Measurements from ENCODE around the gene ETFB.

ETFB gene

GRCh38 chr19:51391073-51391611 is 25.0 kb upstream of the ETFB start:
- no peak for TF ChIP-seq CTBP1 (IDR thresholded peaks at IDR 0.05; ENCODE audit: borderline replicate concordance)
- no peak for TF ChIP-seq FOXK2 (IDR thresholded peaks at IDR 0.05)
- TF ChIP-seq TARDBP (IDR thresholded peaks at IDR 0.05), result no peak
- no peak for TF ChIP-seq SP1 (IDR thresholded peaks at IDR 0.05)
- TF ChIP-seq HDGF (IDR thresholded peaks at IDR 0.05; ENCODE audit: borderline replicate concordance), result no peak
- TF ChIP-seq BHLHE40 (IDR thresholded peaks at IDR 0.05; ENCODE audit: borderline replicate concordance), result no peak
- no peak for TF ChIP-seq SUZ12 (IDR thresholded peaks at IDR 0.05)
- no peak for TF ChIP-seq ARNT (IDR thresholded peaks at IDR 0.05)
- no peak for TF ChIP-seq FOXA1 (IDR thresholded peaks at IDR 0.05)
- TF ChIP-seq NFRKB (IDR thresholded peaks at IDR 0.05), result no peak
- TF ChIP-seq LEF1 (IDR thresholded peaks at IDR 0.05; ENCODE audit: borderline replicate concordance), result no peak
- POLR2A ChIA-PET, result interaction anchor here (0.9 kb wide), 1 partner anchor 23 kb away, joined by 4 read pairs; no protein-coding TSS in a partner anchor
- DNase-seq (ENCODE audit: extremely low spot score), result no peak
- CTCF ChIA-PET, result no interaction called here

- no peak for DNase-seq (ENCODE audit: extremely low spot score)
- POLR2A ChIA-PET, result no interaction called here
- CTCF ChIA-PET, result interaction anchor here (0.6 kb wide), 1 partner anchor 117 kb away, joined by 3 read pairs; no protein-coding TSS in a partner anchor
These were observed 23.0 kb upstream of the ETFB start for GRCh38 chr19:51389143-51389542.

DNA sequence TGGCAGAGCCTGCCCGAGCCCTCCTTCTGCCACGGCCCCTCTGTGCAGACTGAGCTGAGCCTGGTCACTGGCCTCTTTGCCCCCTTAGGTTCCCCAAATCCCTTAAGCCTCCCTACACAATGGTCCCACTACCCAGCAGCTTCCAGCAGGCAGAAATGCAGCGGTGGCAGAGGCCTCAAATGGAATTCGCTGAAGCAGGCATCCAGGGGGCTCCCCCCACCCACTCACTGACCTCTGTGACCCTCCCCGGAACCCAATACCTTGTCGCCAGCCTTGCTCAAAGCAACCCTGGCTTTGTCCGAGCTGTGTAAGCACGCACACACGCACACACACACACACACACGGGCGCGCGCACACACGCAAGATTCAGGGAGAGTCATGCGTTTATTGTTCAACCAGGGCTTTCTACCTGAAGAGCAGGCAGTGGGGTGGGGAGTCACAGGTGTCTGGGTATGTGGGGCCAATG is 21.8 kb upstream of the ETFB start, which contains the start of gene LIM2:
Gene LIM2 (minus strand): TSS at position 51 of the 466 bp plus-strand sequence. CDS start 531 bp downstream, outside the sequence.
- POLR2A ChIA-PET, result no interaction called here

More at GRCh38 chr19:51389143-51389542, 23.0 kb upstream of the ETFB start:
- TF ChIP-seq BHLHE40 (IDR thresholded peaks at IDR 0.05; ENCODE audit: borderline replicate concordance), result no peak
- no peak for TF ChIP-seq CTBP1 (IDR thresholded peaks at IDR 0.05; ENCODE audit: borderline replicate concordance)
- TF ChIP-seq TARDBP (IDR thresholded peaks at IDR 0.05), result no peak
- TF ChIP-seq NFRKB (IDR thresholded peaks at IDR 0.05), result no peak
- no peak for TF ChIP-seq FOXK2 (IDR thresholded peaks at IDR 0.05)
- no peak for TF ChIP-seq FOXM1 (IDR thresholded peaks at IDR 0.05; ENCODE audit: borderline replicate concordance)
- TF ChIP-seq HDGF (IDR thresholded peaks at IDR 0.05; ENCODE audit: borderline replicate concordance), result no peak
- no peak for TF ChIP-seq SP1 (IDR thresholded peaks at IDR 0.05)

GRCh38 chr19:51386882-51387520 is 20.8 kb upstream of the ETFB start:
- CTCF ChIA-PET, result no interaction called here
- DNase-seq (ENCODE audit: extremely low spot score), result no peak
- no peak for TF ChIP-seq FOXM1 (IDR thresholded peaks at IDR 0.05; ENCODE audit: borderline replicate concordance)
- no peak for TF ChIP-seq FOXA1 (IDR thresholded peaks at IDR 0.05)
- no peak for TF ChIP-seq ELF4 (IDR thresholded peaks at IDR 0.05)
- TF ChIP-seq BHLHE40 (IDR thresholded peaks at IDR 0.05; ENCODE audit: borderline replicate concordance), result no peak
- no peak for TF ChIP-seq FOXK2 (IDR thresholded peaks at IDR 0.05)
- TF ChIP-seq LEF1 (IDR thresholded peaks at IDR 0.05; ENCODE audit: borderline replicate concordance), result no peak
- no peak for TF ChIP-seq PKNOX1 (IDR thresholded peaks at IDR 0.05)
- TF ChIP-seq CTBP1 (IDR thresholded peaks at IDR 0.05; ENCODE audit: borderline replicate concordance), result no peak
- no peak for TF ChIP-seq SP1 (IDR thresholded peaks at IDR 0.05)
- no peak for TF ChIP-seq TARDBP (IDR thresholded peaks at IDR 0.05)
- no peak for TF ChIP-seq L3MBTL2 (conservative IDR thresholded peaks at IDR 0.05)
- TF ChIP-seq ARNT (IDR thresholded peaks at IDR 0.05), result no peak
- no peak for TF ChIP-seq SUZ12 (IDR thresholded peaks at IDR 0.05)
- TF ChIP-seq ZNF384 (IDR thresholded peaks at IDR 0.05), result no peak
- no peak for TF ChIP-seq HDGF (IDR thresholded peaks at IDR 0.05; ENCODE audit: borderline replicate concordance)
- no peak for TF ChIP-seq NFRKB (IDR thresholded peaks at IDR 0.05)
- POLR2A ChIA-PET, result interaction anchor here (0.8 kb wide), 1 partner anchor 19 kb away, joined by 4 read pairs; no protein-coding TSS in a partner anchor

More for the DNA sequence above, 21.8 kb upstream of the ETFB start, which contains the start of gene LIM2:
- no peak for DNase-seq (ENCODE audit: extremely low spot score)
- TF ChIP-seq BHLHE40 (IDR thresholded peaks at IDR 0.05; ENCODE audit: borderline replicate concordance) (no peak), FOXM1 (IDR thresholded peaks at IDR 0.05; ENCODE audit: borderline replicate concordance) (no peak), L3MBTL2 (conservative IDR thresholded peaks at IDR 0.05) (no peak)
- CTCF ChIA-PET, result no interaction called here

GRCh38 chr19:51382004-51382403 is 15.8 kb upstream of the ETFB start:
- ChIA-PET POLR2A (interaction anchor here (1.3 kb wide), 1 partner anchor 16 kb away, joined by 3 read pairs; no protein-coding TSS in a partner anchor), CTCF (no interaction called here)
- no peak for DNase-seq (ENCODE audit: extremely low spot score)
- TF ChIP-seq ARNT (IDR thresholded peaks at IDR 0.05) (no peak), ZNF384 (IDR thresholded peaks at IDR 0.05) (no peak)

- CTCF ChIA-PET, result no interaction called here
- TF ChIP-seq HDGF (IDR thresholded peaks at IDR 0.05; ENCODE audit: borderline replicate concordance) (no peak), NFRKB (IDR thresholded peaks at IDR 0.05) (no peak), SUZ12 (IDR thresholded peaks at IDR 0.05) (no peak), L3MBTL2 (conservative IDR thresholded peaks at IDR 0.05) (no peak), TARDBP (IDR thresholded peaks at IDR 0.05) (no peak), FOXA1 (IDR thresholded peaks at IDR 0.05) (no peak), PKNOX1 (IDR thresholded peaks at IDR 0.05) (no peak), CTBP1 (IDR thresholded peaks at IDR 0.05; ENCODE audit: borderline replicate concordance) (no peak), ARNT (IDR thresholded peaks at IDR 0.05) (no peak), BHLHE40 (IDR thresholded peaks at IDR 0.05; ENCODE audit: borderline replicate concordance) (no peak), FOXK2 (IDR thresholded peaks at IDR 0.05) (no peak), ZNF384 (IDR thresholded peaks at IDR 0.05) (no peak), LEF1 (IDR thresholded peaks at IDR 0.05; ENCODE audit: borderline replicate concordance) (no peak), SP1 (IDR thresholded peaks at IDR 0.05) (no peak), FOXM1 (IDR thresholded peaks at IDR 0.05; ENCODE audit: borderline replicate concordance) (no peak), ELF4 (IDR thresholded peaks at IDR 0.05) (no peak)
- no peak for DNase-seq (ENCODE audit: extremely low spot score)
- POLR2A ChIA-PET, result no interaction called here
These were observed 14.2 kb upstream of the ETFB start for GRCh38 chr19:51380379-51380778.

Data from HEK293T (cell line).